ENCODE measurements around the gene TMEM238L.

- TF ChIP-seq GATA3 (IDR thresholded peaks at IDR 0.05; ENCODE audit: low read depth, low read length) = no peak
- no peak for TF ChIP-seq GATA2 (IDR thresholded peaks at IDR 0.05; ENCODE audit: low read depth, low read length)
Observed at GRCh38 chr17:10797476-10798328, 6.2 kb downstream of the TMEM238L start.
